Upper lobe of left lung (tissue), 4 donors: ENCODE results near the gene TTC34.

Experiments
- POLR2AphosphoS5 ChIP-seq, 2 donors: sonication (generic); formaldehyde crosslinking; IDR thresholded peaks; one replicate each; pipeline ENCODE4 v1.5.1; 2017; ENCODE audit warnings: antibody characterized with exemption in 2 of 2
- TF ChIP-seq, protein P1 (sequence below), 6 experiments: fragments of 450-650 bp in 4 of 6; fragments of 200-600 bp in 2 of 6; sonication (generic) in 2 of 6; IDR thresholded peaks; one replicate each; pipeline ENCODE4 v1.5.1; 2016 to 2019; ENCODE audit warnings: antibody characterized with exemption in 6 of 6

DNA sequence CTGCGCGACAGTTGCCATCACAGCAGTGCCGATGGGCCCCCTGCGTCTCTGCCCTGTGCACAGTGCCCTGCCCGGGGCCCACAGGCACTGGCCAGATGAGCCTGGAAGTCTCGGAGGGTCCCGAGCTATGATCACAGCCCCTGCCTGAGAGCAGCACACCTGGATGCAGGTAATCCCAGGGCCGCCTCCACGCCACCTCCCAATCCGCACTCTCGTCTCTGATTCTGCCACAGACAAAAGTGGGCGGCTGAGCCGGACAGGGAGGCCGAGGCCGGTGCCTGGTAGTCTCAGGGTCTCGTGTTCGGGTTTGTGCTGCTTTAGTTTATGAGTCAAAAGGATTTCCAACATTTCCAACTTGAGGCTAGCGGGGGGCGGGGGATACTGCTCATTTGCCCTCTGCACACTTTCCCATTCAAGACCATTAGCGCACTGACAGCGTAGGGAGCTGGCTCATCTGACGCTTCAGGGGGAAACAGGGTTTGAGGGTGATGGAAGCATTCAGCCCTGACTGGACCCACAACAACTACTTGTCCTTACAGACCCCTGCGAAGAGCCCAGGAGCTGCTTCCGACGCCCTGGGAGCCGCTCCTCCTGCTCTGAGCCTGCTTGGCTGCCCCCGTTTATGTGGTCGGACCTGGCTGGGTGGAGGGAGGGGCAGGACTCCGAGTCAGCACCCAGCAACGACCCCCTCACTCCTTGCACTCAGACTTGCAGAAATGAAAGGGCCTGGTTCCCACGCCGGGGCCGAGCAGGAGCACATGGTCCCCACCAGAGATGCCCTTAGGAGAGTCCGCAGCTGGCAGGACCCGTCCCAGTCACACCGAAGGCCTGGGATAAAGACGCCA lies 1.8 kb upstream of the TTC34 start:
- TF ChIP-seq, protein P1, sequence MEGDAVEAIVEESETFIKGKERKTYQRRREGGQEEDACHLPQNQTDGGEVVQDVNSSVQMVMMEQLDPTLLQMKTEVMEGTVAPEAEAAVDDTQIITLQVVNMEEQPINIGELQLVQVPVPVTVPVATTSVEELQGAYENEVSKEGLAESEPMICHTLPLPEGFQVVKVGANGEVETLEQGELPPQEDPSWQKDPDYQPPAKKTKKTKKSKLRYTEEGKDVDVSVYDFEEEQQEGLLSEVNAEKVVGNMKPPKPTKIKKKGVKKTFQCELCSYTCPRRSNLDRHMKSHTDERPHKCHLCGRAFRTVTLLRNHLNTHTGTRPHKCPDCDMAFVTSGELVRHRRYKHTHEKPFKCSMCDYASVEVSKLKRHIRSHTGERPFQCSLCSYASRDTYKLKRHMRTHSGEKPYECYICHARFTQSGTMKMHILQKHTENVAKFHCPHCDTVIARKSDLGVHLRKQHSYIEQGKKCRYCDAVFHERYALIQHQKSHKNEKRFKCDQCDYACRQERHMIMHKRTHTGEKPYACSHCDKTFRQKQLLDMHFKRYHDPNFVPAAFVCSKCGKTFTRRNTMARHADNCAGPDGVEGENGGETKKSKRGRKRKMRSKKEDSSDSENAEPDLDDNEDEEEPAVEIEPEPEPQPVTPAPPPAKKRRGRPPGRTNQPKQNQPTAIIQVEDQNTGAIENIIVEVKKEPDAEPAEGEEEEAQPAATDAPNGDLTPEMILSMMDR (IDR thresholded peaks at IDR 0.05), result no peak
- no peak for TF ChIP-seq POLR2AphosphoS5 (IDR thresholded peaks at IDR 0.05)
